Activated CD8-positive, alpha-beta T cell treated with anti-CD3 and anti-CD28 coated beads for 36 hours (primary cell): Measurements from ENCODE around the gene DCDC1. TPM values are rescaled to one million over a fixed set of nuclear protein-coding genes. Genes with fewer than 3 reads are reported as not detected.

Experiments used
- ATAC-seq: fragments of 200-7000 bp; cut with Tn5 transposase; one replicate; pipeline ENCODE4 v1.10.0; 2021; ENCODE audit warnings: mild to moderate bottlenecking, moderate library complexity
- CTCF ChIA-PET: fragments of 350-600 bp; sonication (Branson Sonifier 250); formaldehyde crosslinking; loops from one replicate; lab custom pipeline; 2021; ENCODE audit warnings: antibody characterized with exemption; lab: Charles Lee
- POLR2A ChIA-PET: fragments of 350-600 bp; sonication (Branson Sonifier 250); formaldehyde crosslinking; loops from one replicate; lab custom pipeline; 2021; ENCODE audit warnings: antibody characterized with exemption; lab: Charles Lee
- DNase-seq: peaks from one replicate; pipeline ENCODE4 v3.0.0-alpha.2; 2020
- H3K27ac Mint-ChIP-seq: one replicate; pipeline ENCODE4 v1.8.0; 2021; ENCODE audit warnings: mild to moderate bottlenecking, mixed read lengths
- H3K27me3 Mint-ChIP-seq: one replicate; pipeline ENCODE4 v1.8.0; 2021; ENCODE audit warnings: mixed read lengths
- H3K36me3 Mint-ChIP-seq: one replicate; pipeline ENCODE4 v1.8.0; 2021; ENCODE audit warnings: low read depth, mixed read lengths
- H3K4me1 Mint-ChIP-seq: one replicate; pipeline ENCODE4 v1.8.0; 2021; ENCODE audit warnings: low read depth, mixed read lengths
- H3K4me3 Mint-ChIP-seq: one replicate; pipeline ENCODE4 v1.8.0; 2021; ENCODE audit warnings: mild to moderate bottlenecking, moderate library complexity, mixed read lengths
- H3K9me3 Mint-ChIP-seq: one replicate; pipeline ENCODE4 v1.8.0; 2021; ENCODE audit warnings: mixed read lengths
- intact Hi-C: fragments of 100-400 bp; cut with micrococcal nuclease; formaldehyde crosslinking; loops from one replicate; pipeline ENCODE4 v1.10.0; 2022
- total RNA-seq, 2 experiments: library from RNA; stranded (reverse); gene quantifications; one replicate each; pipeline ENCODE4 v1.2.3, GENCODE V29; 2021
- TF ChIP-seq, protein P1 (sequence below): fragments of 200-600 bp; IDR thresholded peaks from one replicate; pipeline ENCODE4 v1.8.0; 2022; ENCODE audit warnings: antibody characterized with exemption, mild to moderate bottlenecking

DCDC1 gene
- total RNA-seq, 2 experiments from 2014 or later = not detected

DNA sequence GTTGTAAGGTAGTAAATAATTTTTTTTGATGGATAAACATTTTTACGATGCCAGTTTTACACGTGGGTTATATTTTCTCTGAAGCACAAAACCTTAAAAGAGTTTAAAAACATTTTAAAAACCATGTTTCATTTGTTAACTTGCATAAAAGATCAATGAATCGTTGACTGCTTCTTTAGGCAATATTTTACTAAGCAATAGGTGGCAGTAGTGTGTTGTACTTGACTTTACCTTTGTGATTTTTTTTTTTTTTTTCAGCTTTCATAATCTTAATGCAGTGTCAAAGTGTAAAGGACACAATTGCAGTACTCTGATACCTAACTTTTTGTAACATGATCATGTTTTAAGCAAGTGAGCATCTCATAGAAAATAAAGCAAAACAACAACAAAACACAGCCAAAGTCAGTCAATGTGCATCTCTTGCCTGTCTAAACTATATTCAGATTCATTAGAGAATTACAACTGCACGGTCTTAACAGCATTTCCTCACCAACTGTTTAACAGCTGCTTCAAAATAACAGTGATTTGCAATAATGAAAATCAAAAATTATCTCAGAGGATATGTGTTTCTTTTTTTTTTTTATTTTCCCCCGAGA lies 27.8 kb upstream of the DCDC1 start:
- Mint-ChIP-seq H3K27ac (no peak overlapping the region), H3K4me1 (no peaks in the 10 kb centered on the region), H3K36me3 (peaks cover 17% of the 10 kb centered on the region), H3K9me3 (no peaks in the 10 kb centered on the region), H3K4me3 (no peak overlapping the region), H3K27me3 (no peaks in the 10 kb centered on the region)
- ATAC-seq = no peak
- ChIA-PET CTCF (interaction anchor here (1.2 to 2.1 kb wide), 6 partner anchors 8 to 610 kb away, joined by 3 to 6 read pairs (median 4); no protein-coding TSS in a partner anchor), POLR2A (no interaction called here)
- intact Hi-C loops = loop anchor here (1.0 kb wide), 1 partner anchor 561 kb away; no protein-coding TSS in a partner anchor
- TF ChIP-seq, protein P1, sequence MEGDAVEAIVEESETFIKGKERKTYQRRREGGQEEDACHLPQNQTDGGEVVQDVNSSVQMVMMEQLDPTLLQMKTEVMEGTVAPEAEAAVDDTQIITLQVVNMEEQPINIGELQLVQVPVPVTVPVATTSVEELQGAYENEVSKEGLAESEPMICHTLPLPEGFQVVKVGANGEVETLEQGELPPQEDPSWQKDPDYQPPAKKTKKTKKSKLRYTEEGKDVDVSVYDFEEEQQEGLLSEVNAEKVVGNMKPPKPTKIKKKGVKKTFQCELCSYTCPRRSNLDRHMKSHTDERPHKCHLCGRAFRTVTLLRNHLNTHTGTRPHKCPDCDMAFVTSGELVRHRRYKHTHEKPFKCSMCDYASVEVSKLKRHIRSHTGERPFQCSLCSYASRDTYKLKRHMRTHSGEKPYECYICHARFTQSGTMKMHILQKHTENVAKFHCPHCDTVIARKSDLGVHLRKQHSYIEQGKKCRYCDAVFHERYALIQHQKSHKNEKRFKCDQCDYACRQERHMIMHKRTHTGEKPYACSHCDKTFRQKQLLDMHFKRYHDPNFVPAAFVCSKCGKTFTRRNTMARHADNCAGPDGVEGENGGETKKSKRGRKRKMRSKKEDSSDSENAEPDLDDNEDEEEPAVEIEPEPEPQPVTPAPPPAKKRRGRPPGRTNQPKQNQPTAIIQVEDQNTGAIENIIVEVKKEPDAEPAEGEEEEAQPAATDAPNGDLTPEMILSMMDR = peak; percentile 61
- no peak for DNase-seq

DNA sequence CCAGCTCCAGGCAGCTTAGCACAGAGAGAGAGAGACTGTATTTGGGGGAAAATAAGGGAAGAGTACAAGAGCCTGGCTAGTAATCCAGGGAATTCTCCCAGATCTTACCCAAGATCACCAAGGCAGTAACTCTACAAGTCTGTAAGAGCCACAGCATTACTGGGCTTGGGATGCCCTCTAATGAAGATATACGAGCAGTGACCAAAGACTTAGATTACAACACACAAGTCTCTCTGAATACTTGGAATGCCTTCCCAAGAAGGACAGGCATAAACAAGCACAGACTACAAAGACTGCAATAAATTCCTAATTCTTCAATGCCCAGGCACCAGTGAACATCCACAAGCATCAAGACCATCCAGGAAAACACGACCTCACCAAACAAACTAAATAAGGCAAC lies 17.8 kb upstream of the DCDC1 start:
- TF ChIP-seq, protein P1 = no peak
- no peaks in the 10 kb centered on the region for H3K27me3 Mint-ChIP-seq
- peaks cover 5% of the 10 kb centered on the region for H3K36me3 Mint-ChIP-seq
- no peaks in the 10 kb centered on the region for H3K4me1 Mint-ChIP-seq
- ChIA-PET CTCF (no interaction called here), POLR2A (no interaction called here)
- no peaks in the 10 kb centered on the region for H3K9me3 Mint-ChIP-seq
- H3K4me3 Mint-ChIP-seq = no peak overlapping the region
- intact Hi-C loops = no loop called here
- DNase-seq = no peak
- ATAC-seq = no peak
- H3K27ac Mint-ChIP-seq = no peak overlapping the region

DNA sequence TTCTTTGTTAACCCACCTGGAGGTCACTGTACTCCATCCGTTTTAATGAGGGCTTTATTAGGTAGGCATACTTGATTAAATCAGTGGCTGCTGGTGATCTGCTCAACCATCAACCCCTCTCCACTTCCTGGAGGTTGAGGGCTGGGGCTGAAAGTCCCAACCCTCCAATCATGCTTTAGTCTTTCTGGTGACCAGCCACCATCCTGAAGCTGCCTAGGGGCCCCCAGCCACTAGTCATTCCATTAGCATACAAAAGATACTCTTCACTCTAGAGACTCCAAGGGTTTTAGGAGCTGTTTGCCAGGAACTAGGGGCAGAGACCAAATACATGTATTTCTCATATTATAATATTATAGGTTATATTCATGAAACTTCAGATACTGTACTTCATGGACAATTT lies 13.6 kb upstream of the DCDC1 start:
- intact Hi-C loops = no loop called here
- ATAC-seq = no peak
- H3K4me1 Mint-ChIP-seq = no peaks in the 10 kb centered on the region
- H3K4me3 Mint-ChIP-seq = no peak overlapping the region
- peaks cover 4% of the 10 kb centered on the region for H3K36me3 Mint-ChIP-seq
- POLR2A ChIA-PET = no interaction called here
- H3K27me3 Mint-ChIP-seq = no peaks in the 10 kb centered on the region
- CTCF ChIA-PET = no interaction called here
- DNase-seq = no peak
- H3K27ac Mint-ChIP-seq = no peak overlapping the region
- TF ChIP-seq, protein P1 = no peak
- H3K9me3 Mint-ChIP-seq = no peaks in the 10 kb centered on the region

DNA sequence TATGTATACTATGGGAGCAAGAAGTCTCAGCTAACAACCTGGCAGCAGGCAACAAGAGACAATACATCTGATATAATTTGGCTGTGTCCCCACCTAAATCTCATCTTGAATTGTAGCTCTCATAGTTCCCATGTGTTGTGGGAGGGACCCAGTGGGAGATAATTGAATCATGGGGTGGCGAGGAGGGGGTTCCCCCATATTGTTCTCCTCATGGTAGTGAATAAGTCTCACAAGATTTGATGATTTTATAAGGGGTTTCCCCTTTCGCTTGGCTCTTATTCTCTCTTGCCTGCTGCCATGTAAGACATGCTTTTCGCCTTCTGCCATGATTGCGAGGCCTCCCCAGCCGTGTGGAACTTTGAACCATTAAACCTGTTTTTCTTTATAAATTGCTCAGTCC lies 6.3 kb upstream of the DCDC1 start:
- H3K27me3 Mint-ChIP-seq = no peaks in the 10 kb centered on the region
- ChIA-PET POLR2A (no interaction called here), CTCF (no interaction called here)
- no peak for ATAC-seq
- H3K4me1 Mint-ChIP-seq = peaks cover 26% of the 10 kb centered on the region
- H3K9me3 Mint-ChIP-seq = no peaks in the 10 kb centered on the region
- peak; percentile 3 for DNase-seq
- intact Hi-C loops = no loop called here
- H3K36me3 Mint-ChIP-seq = peaks cover 13% of the 10 kb centered on the region
- H3K27ac Mint-ChIP-seq = no peak overlapping the region
- TF ChIP-seq, protein P1 = no peak
- H3K4me3 Mint-ChIP-seq = no peak overlapping the region

DNA sequence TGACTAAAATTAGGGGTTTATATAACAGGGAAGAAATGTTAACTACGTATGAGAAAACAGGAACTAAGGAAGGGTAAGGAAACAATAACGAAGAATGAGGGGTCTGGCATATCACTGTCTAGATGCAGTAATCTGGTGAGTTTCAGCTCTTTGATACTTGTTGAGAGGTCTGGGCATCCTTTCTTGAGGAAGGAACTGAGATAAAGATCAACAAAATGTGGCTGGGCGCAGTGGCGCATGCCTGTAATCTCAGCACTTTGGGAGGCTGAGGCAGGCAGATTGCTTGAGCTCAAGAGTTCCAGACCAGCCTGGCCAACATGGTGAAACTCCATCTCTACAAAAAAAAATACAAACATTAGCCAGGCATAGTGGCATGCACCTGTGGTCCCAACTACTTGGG lies 2.7 kb downstream of the DCDC1 start:
- ChIA-PET POLR2A (no interaction called here), CTCF (interaction anchor here (0.9 kb wide), 1 partner anchor 22 kb away, joined by 3 read pairs; no protein-coding TSS in a partner anchor)
- Mint-ChIP-seq H3K4me3 (no peak overlapping the region), H3K4me1 (peaks cover 31% of the 10 kb centered on the region), H3K9me3 (no peaks in the 10 kb centered on the region), H3K27me3 (peaks cover 4% of the 10 kb centered on the region), H3K27ac (no peak overlapping the region), H3K36me3 (peaks cover 2% of the 10 kb centered on the region)
- intact Hi-C loops = no loop called here
- ATAC-seq = no peak
- TF ChIP-seq, protein P1 = no peak
- peak; percentile 10 for DNase-seq
